Panc1 (cell line): Measurements from ENCODE around the gene XYLT1. TPM values are rescaled to one million over a fixed set of nuclear protein-coding genes. Genes with fewer than 3 reads are reported as not detected.

Experiments
- ATAC-seq: fragments of 200-7000 bp; cut with Tn5 transposase; 2 replicates; pipeline ENCODE4 v1.9.1; 2020; ENCODE audit warnings: mild to moderate bottlenecking, moderate library complexity
- BruUV-seq: library from RNA; stranded (reverse); fragments of 400-500 nt; replicated peaks from 2 replicates; lab custom pipeline; 2021; lab: Mats Ljungman, UMichigan
- CTCF ChIA-PET: fragments of 300-600 bp; sonication (Branson Sonifier 250); formaldehyde crosslinking; loops from one replicate; lab custom pipeline; 2022; ENCODE audit warnings: antibody characterized with exemption; lab: Charles Lee
- POLR2A ChIA-PET: fragments of 300-600 bp; sonication (Branson Sonifier 250); formaldehyde crosslinking; loops from one replicate; lab custom pipeline; 2022; ENCODE audit warnings: antibody characterized with exemption; lab: Charles Lee
- DNase-seq: peaks from one replicate; pipeline ENCODE4 v3.0.0-alpha.2; 2010; ENCODE audit warnings: low read depth, low spot score
- H3K27ac ChIP-seq: 2 replicates; pipeline ENCODE4 v1.5.1; 2011; ENCODE audit warnings: mild to moderate bottlenecking, low read length, inconsistent platforms
- H3K27me3 ChIP-seq: fragments of 200-500 bp; sonication (Bioruptor generic); 2 replicates; pipeline ENCODE4 v1.6.0; 2014; ENCODE audit warnings: low read length, inconsistent platforms; ENCODE audit not compliant: control insufficient read depth, insufficient read depth
- H3K36me3 ChIP-seq: fragments of 200-500 bp; sonication (Bioruptor generic); 2 replicates; pipeline ENCODE4 v1.5.1; 2014; ENCODE audit warnings: inconsistent platforms, mild to moderate bottlenecking, low read length, moderate library complexity; ENCODE audit not compliant: control insufficient read depth, insufficient read depth
- H3K4me1 ChIP-seq: 2 replicates; pipeline ENCODE4 v1.5.1; 2011; ENCODE audit warnings: inconsistent platforms, mild to moderate bottlenecking, low read length, moderate library complexity; ENCODE audit not compliant: control insufficient read depth, insufficient read depth
- H3K4me3 ChIP-seq, 2 experiments: 2 replicates each; pipeline ENCODE4 v1.5.1; 2011 to 2012; ENCODE audit warnings: low read depth in 2 of 2, low read length in 2 of 2, mild to moderate bottlenecking in 2 of 2, inconsistent platforms in 1 of 2, moderate library complexity in 1 of 2
- H3K9me3 ChIP-seq: fragments of 200-500 bp; sonication (Bioruptor generic); 2 replicates; pipeline ENCODE4 v1.5.1; 2014; ENCODE audit warnings: low read depth, mild to moderate bottlenecking, inconsistent platforms, low read length, moderate library complexity; ENCODE audit not compliant: control insufficient read depth, insufficient read depth
- CTCF ChIP-seq: fragments of 450-650 bp; IDR thresholded peaks from 2 replicates; pipeline ENCODE4 v1.5.1; 2017; ENCODE audit warnings: mild to moderate bottlenecking
- POLR2AphosphoS5 ChIP-seq: IDR thresholded peaks from 2 replicates; pipeline ENCODE4 v1.6.1; 2012; ENCODE audit warnings: mild to moderate bottlenecking, low read depth, low read length, moderate library complexity
- REST ChIP-seq, 2 experiments: IDR thresholded peaks; 2 replicates each; pipeline ENCODE4 v1.6.1; 2011 to 2012; ENCODE audit warnings: low read depth in 2 of 2, control low read depth in 1 of 2, low read length in 1 of 2, mild to moderate bottlenecking in 1 of 2, moderate library complexity in 1 of 2; ENCODE audit not compliant: insufficient read depth in 1 of 2
- SIN3A ChIP-seq: IDR thresholded peaks from 2 replicates; pipeline ENCODE4 v1.6.1; 2012; ENCODE audit warnings: low read depth, mild to moderate bottlenecking, low read length, moderate library complexity, borderline replicate concordance; ENCODE audit not compliant: insufficient read depth
- TCF7L2 ChIP-seq: IDR thresholded peaks from 2 replicates; pipeline ENCODE4 v1.6.1; 2011; ENCODE audit warnings: mild to moderate bottlenecking, low read depth, low read length, inconsistent platforms
- in situ Hi-C: cut with HindIII; loops from 2 replicates; pipeline ENCODE4 v1.10.0; 2016; ENCODE audit warnings: low sequenced_read_pairs, low pct_unique_long_range_greater_than_20kb
- intact Hi-C: fragments of 100-400 bp; cut with micrococcal nuclease; formaldehyde crosslinking; loops from one replicate; pipeline ENCODE4 v1.10.0; 2022; ENCODE audit not compliant: unreplicated experiment
- total RNA-seq: library from RNA; stranded (reverse); gene quantifications from one replicate; pipeline ENCODE4 v1.2.1, GENCODE V29; 2021; ENCODE audit not compliant: unreplicated experiment

Gene XYLT1
- total RNA-seq, 1 experiment from 2014 or later = 0.62 TPM

GRCh38 chr16:17330044-17330443 lies 140.7 kb downstream of the XYLT1 start:
- TF ChIP-seq SIN3A (no peak), CTCF (no peak), POLR2AphosphoS5 (no peak), TCF7L2 (no peak), REST (IDR thresholded peaks at IDR 0.05; ENCODE audit: insufficient read depth in 1 of 2, low read depth in 2 of 2, low read length in 1 of 2) (no peak)
- CTCF ChIA-PET = no interaction called here
- ATAC-seq (no peak), DNase-seq (no peak)
- intact Hi-C loops = loop anchor here (10.0 kb wide), 1 partner anchor 55 kb away; no protein-coding TSS in a partner anchor
- Histone ChIP-seq H3K4me1 (no peaks in the 10 kb centered on the region), H3K9me3 (no peaks in the 10 kb centered on the region), H3K27ac (no peak overlapping the region), H3K4me3 (no peak overlapping the region), H3K36me3 (no peaks in the 10 kb centered on the region), H3K27me3 (no peaks in the 10 kb centered on the region)
- in situ Hi-C loops = no loop called here
- BruUV-seq = no TSS peak
- POLR2A ChIA-PET = no interaction called here

GRCh38 chr16:17329391-17329790 lies 141.4 kb downstream of the XYLT1 start:
- TF ChIP-seq SIN3A = no peak
- TF ChIP-seq CTCF = no peak
- H3K4me3 ChIP-seq = no peak overlapping the region
- no peak for DNase-seq
- H3K36me3 ChIP-seq = no peaks in the 10 kb centered on the region
- ChIA-PET POLR2A (no interaction called here), CTCF (no interaction called here)
- BruUV-seq = no TSS peak
- intact Hi-C loops (no loop called here), in situ Hi-C loops (no loop called here)
- no peak for ATAC-seq
- no peaks in the 10 kb centered on the region for H3K27me3 ChIP-seq
- no peaks in the 10 kb centered on the region for H3K9me3 ChIP-seq
- no peaks in the 10 kb centered on the region for H3K4me1 ChIP-seq
- H3K27ac ChIP-seq = no peak overlapping the region
